Breast epithelium (tissue), 4 donors: Measurements from ENCODE around the gene NEDD9. TPM values are rescaled to one million over a fixed set of nuclear protein-coding genes. Genes with fewer than 3 reads are reported as not detected.

Experiments
- DNase-seq, 2 donors: peaks; one replicate each; pipeline ENCODE4 v3.0.0-alpha.2; 2019; ENCODE audit warnings: low spot score in 2 of 2
- H3K27ac ChIP-seq, 2 donors: fragments of 200-600 bp; sonication (generic) in 1 of 2; one replicate each; pipeline ENCODE4 v1.5.1; 2016 to 2019; ENCODE audit warnings: mild to moderate bottlenecking in 1 of 2
- H3K27me3 ChIP-seq, 2 donors: fragments of 200-600 bp; sonication (generic) in 1 of 2; one replicate each; pipeline versions ENCODE4 v1.5.1 to v1.6.0; 2017 to 2019; ENCODE audit warnings: control low read depth in 1 of 2, mild to moderate bottlenecking in 1 of 2
- H3K36me3 ChIP-seq: fragments of 200-600 bp; one replicate; pipeline ENCODE4 v1.5.1; 2019
- H3K4me1 ChIP-seq, 2 donors: fragments of 200-600 bp; sonication (generic); one replicate each; pipeline ENCODE4 v1.5.1; 2016 to 2019; ENCODE audit warnings: control low read depth in 1 of 2
- H3K4me3 ChIP-seq, 3 donors: fragments of 200-600 bp; sonication (generic); 1 replicate in 2 of 3; 2 replicates in 1 of 3; pipeline ENCODE4 v1.5.1; 2016 to 2019; ENCODE audit warnings: mild to moderate bottlenecking in 3 of 3, moderate library complexity in 2 of 3
- H3K9me3 ChIP-seq, 2 donors: fragments of 200-600 bp; sonication (generic) in 1 of 2; one replicate each; pipeline ENCODE4 v1.5.1; 2016 to 2019; ENCODE audit warnings: control low read depth in 1 of 2
- POLR2A ChIP-seq: fragments of 450-650 bp; IDR thresholded peaks from one replicate; pipeline ENCODE4 v1.6.1; 2016; ENCODE audit warnings: antibody characterized with exemption, mild to moderate bottlenecking, moderate library complexity
- POLR2AphosphoS5 ChIP-seq, 3 donors: sonication (generic); formaldehyde crosslinking; IDR thresholded peaks; one replicate each; pipeline ENCODE4 v1.6.1; 2017; ENCODE audit warnings: antibody characterized with exemption in 3 of 3
- intact Hi-C: fragments of 100-400 bp; cut with DNase I; formaldehyde crosslinking; loops from one replicate; pipeline ENCODE4 v1.15.1; 2023; ENCODE audit warnings: low total_unique reads
- total RNA-seq, 3 donors: library from RNA; depleted of rRNA; stranded (reverse); fragments of >200 nt; gene quantifications; one replicate each; pipeline ENCODE4 v1.1.0, GENCODE V29; 2016
- TF ChIP-seq, protein P1 (sequence below), 3 donors: fragments of 450-650 bp; IDR thresholded peaks; one replicate each; pipeline ENCODE4 v1.5.1; 2016 to 2017; ENCODE audit warnings: antibody characterized with exemption in 3 of 3, mild to moderate bottlenecking in 3 of 3, moderate library complexity in 3 of 3

The NEDD9 gene
- total RNA-seq, 3 donors from 2014 or later, result 41.4 to 108 (median 79.2) TPM

DNA sequence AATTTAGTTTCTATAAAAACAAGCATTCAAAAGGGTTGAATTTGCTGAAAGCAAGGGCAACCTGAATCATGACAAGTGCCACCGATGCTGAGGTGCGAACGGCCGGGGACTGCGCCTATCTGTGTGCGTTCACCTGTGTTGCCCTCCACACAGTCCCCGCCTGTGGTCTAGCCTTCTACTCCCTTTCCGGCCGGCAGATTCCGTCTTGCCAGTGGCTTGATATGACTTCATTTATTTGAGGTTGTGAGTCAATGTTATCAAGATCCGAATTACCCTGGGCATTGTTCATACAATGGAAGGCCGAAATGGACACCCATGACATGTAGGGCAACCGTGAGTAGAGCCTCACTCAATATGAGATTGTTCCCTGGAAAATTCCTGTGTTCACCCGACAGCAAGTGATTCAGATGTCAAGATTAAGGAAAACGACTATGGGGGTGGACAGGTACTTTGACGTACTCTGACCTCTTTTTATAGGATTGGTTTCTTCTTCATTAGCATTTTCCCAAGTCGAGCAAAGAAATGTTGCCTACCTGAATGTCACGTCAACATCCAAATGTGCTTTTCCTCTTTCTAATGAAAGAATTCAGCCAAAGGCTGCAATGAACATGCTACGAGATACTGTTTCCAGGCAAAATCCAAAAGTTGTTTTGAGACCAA lies 41.1 kb upstream of the NEDD9 start:
- no peak overlapping the region for H3K4me3 ChIP-seq
- H3K9me3 ChIP-seq, result no peaks in the 10 kb centered on the region
- peaks cover 0 to 10% of the 10 kb centered on the region in 2 donors for H3K4me1 ChIP-seq
- no peaks in the 10 kb centered on the region for H3K36me3 ChIP-seq
- no peak for DNase-seq
- TF ChIP-seq POLR2A (no peak), POLR2AphosphoS5 (IDR thresholded peaks at IDR 0.05) (no peak)
- TF ChIP-seq, protein P1, sequence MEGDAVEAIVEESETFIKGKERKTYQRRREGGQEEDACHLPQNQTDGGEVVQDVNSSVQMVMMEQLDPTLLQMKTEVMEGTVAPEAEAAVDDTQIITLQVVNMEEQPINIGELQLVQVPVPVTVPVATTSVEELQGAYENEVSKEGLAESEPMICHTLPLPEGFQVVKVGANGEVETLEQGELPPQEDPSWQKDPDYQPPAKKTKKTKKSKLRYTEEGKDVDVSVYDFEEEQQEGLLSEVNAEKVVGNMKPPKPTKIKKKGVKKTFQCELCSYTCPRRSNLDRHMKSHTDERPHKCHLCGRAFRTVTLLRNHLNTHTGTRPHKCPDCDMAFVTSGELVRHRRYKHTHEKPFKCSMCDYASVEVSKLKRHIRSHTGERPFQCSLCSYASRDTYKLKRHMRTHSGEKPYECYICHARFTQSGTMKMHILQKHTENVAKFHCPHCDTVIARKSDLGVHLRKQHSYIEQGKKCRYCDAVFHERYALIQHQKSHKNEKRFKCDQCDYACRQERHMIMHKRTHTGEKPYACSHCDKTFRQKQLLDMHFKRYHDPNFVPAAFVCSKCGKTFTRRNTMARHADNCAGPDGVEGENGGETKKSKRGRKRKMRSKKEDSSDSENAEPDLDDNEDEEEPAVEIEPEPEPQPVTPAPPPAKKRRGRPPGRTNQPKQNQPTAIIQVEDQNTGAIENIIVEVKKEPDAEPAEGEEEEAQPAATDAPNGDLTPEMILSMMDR (IDR thresholded peaks at IDR 0.05), result no peak
- intact Hi-C loops, result no loop called here
- H3K27ac ChIP-seq, result no peak overlapping the region
- H3K27me3 ChIP-seq, result no peaks in the 10 kb centered on the region

DNA sequence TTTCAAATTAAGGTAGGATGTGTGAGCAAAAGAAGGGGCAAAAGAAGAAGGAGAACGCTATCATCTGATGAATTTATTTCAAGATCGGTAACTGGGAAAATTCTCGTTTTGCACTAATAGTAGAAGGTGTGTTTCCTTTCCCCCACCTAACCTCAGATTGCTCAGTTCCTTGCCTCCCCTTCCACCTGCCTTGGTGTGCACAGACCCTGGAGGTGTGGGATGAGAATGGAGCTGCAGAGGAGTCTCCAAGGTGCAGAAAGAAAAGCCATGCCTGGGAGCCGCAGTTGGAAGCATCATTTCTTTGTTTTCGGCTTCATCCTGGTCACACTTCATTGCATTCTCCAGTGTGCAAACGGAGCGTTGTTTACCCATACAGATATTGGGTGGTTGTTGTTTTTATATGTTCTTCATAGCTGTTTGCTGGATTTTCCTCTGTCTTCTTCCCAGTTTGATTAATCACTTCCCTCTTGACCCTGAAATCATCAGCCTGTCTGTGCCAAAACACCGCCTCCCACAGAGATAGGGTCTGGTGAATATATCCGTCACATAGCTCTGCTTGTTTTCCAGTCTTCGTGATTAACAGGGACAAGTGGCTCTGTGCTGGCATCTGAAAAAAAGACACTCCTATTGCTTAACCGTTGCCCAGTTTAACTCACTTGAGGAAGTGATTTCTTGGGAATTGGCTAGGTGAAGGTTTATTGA lies 40.2 kb upstream of the NEDD9 start:
- Histone ChIP-seq H3K27me3 (no peaks in the 10 kb centered on the region), H3K4me1 (peaks cover 0 to 8% of the 10 kb centered on the region in 2 donors), H3K27ac (no peak overlapping the region), H3K36me3 (no peaks in the 10 kb centered on the region), H3K9me3 (no peaks in the 10 kb centered on the region), H3K4me3 (no peak overlapping the region)
- DNase-seq, result no peak
- intact Hi-C loops, result no loop called here
- TF ChIP-seq, protein P1 (IDR thresholded peaks at IDR 0.05), result no peak
- TF ChIP-seq POLR2A (no peak), POLR2AphosphoS5 (IDR thresholded peaks at IDR 0.05) (no peak)

DNA sequence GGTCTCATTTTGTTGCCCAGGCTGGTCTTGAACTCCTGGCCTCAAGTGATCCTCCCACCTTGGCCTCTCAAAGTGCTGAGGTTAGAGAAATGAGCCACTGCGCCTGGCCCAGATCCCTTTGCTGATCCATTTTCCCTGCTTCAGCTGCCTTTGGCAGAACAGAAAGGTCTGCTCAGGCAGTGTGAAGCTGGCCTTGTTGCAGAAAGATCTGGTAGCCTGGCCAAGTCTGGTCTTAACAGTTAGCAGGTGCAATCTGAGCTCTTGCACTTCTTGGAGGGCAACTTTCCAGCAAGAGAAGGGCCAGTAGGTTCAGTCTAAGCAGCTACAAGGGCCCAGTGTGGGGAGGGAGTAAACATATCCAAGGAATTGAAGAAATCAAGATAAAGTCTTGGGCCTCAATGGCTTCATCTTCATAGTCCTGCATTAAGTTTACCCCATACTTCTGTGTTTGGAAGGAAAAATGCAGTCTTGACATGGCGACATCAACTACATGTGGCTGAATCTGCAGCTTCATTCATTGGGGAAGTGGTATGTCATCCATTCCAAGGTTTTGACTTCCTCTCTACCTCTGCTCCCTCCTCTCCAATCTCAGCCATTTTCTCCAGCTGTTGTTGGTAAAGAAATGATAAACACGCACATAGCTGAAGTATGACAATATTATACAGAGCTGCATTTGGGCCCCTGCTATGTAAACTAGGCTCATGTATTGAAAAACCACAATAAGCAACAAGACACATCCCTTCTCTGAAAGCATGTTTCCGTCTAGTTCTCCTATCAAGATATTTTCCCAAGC lies 39.0 kb upstream of the NEDD9 start:
- H3K4me3 ChIP-seq, result no peak overlapping the region
- intact Hi-C loops, result no loop called here
- H3K27ac ChIP-seq, result no peak overlapping the region
- H3K4me1 ChIP-seq, result no peaks in the 10 kb centered on the region
- H3K9me3 ChIP-seq, result no peaks in the 10 kb centered on the region
- H3K27me3 ChIP-seq, result no peaks in the 10 kb centered on the region
- no peak for TF ChIP-seq POLR2A
- no peak for TF ChIP-seq POLR2AphosphoS5 (IDR thresholded peaks at IDR 0.05)
- TF ChIP-seq, protein P1 (IDR thresholded peaks at IDR 0.05), result no peak
- DNase-seq, result no peak
- no peaks in the 10 kb centered on the region for H3K36me3 ChIP-seq

DNA sequence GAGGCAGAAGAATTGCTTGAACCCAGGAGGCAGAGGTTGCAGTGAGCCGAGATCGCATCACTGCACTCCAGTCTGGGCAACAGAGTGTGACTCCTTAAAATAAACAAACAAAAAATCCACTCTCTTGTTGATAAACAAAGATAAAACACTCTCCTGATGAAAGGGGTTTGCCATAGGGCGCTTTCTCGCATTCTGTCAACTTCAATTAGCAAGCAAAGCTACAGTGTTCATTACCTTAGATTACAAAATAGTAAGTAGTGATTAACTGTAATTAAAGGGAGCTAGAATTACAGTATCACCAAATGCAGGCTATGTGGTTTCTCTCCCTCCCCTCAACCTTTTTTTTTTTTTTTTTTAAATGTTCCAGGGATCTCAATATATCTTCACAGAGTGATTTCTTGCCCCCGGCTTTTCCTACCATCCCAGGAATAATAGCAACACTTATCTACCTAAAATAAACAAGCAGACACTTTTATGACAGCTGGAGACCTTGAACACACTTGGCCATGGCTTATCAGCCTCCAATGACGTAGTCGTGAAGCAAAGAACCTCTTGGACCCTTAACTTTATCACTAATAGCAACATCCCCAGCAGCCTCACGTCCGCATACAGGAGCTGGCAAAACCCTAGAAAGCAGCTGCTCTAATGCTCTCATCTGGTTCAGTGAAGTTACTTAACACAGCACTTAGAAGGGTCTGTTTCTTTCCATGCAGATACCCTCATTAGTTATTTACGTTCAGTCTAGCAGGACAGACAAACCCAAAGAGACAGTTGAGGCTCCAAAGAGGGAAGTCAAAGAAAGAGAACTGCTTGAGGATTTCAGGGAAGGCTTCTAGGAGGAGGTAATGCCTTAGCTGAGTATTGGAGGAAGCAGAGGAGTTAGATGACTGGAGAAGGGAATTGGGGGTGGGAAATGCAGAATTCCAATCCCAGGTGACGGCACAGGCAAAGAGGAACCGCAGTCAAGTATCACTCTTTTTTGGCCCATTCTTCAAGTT lies 37.9 kb upstream of the NEDD9 start:
- Histone ChIP-seq H3K36me3 (no peaks in the 10 kb centered on the region), H3K4me1 (no peaks in the 10 kb centered on the region), H3K27me3 (no peaks in the 10 kb centered on the region), H3K27ac (no peak overlapping the region), H3K9me3 (no peaks in the 10 kb centered on the region), H3K4me3 (no peak overlapping the region)
- no peak for DNase-seq
- TF ChIP-seq, protein P1 (IDR thresholded peaks at IDR 0.05), result no peak
- TF ChIP-seq POLR2A (no peak), POLR2AphosphoS5 (IDR thresholded peaks at IDR 0.05) (no peak)
- intact Hi-C loops, result no loop called here
